BLaER1 treated with 17β-estradiol and CSF1 and Interleukin-3, amounts not matched to agents 10 nM and 100 nM (cell line): ENCODE data around the gene EFCAB14.
"Not testable (repeated sequence)": the region's sequence is repeated elsewhere in the genome, so short reads cannot be mapped to it uniquely, and the experiment has no call there.

Experiments used
- H3K27ac ChIP-seq, 11 experiments: shearing (Covaris generic); formaldehyde crosslinking; 2 replicates each; pipeline ENCODE4 v1.8.1; 2022
- H3K27me3 ChIP-seq, 11 experiments: shearing (Covaris generic); formaldehyde crosslinking; 2 replicates each; pipeline ENCODE4 v1.8.1; 2022
- H3K36me3 ChIP-seq, 11 experiments: shearing (Covaris generic); formaldehyde crosslinking; 2 replicates each; pipeline ENCODE4 v1.8.1; 2022
- H3K4me1 ChIP-seq, 10 experiments: shearing (Covaris generic); formaldehyde crosslinking; 2 replicates each; pipeline ENCODE4 v1.8.1; 2022
- H3K4me2 ChIP-seq, 11 experiments: shearing (Covaris generic); formaldehyde crosslinking; 2 replicates each; pipeline ENCODE4 v1.8.1; 2022
- H3K4me3 ChIP-seq, 10 experiments: shearing (Covaris generic); formaldehyde crosslinking; 2 replicates each; pipeline ENCODE4 v1.8.1; 2022
- H3K9ac ChIP-seq, 11 experiments: shearing (Covaris generic); formaldehyde crosslinking; 2 replicates each; pipeline ENCODE4 v1.8.1; 2022
- H3K9me3 ChIP-seq, 11 experiments: shearing (Covaris generic); formaldehyde crosslinking; replicated peaks in 1 of 11; 2 replicates each; pipeline ENCODE4 v1.8.1; 2022
- H4K20me1 ChIP-seq, 11 experiments: shearing (Covaris generic); formaldehyde crosslinking; 2 replicates each; pipeline ENCODE4 v1.8.1; 2022
- Cebpa-rat ChIP-seq, 11 experiments: shearing (Covaris generic); IDR thresholded peaks; 2 replicates each; pipeline ENCODE4 v1.8.1; 2022

EFCAB14 gene

GRCh38 chr1:46655848-46656247, 63.1 kb downstream of the EFCAB14 start:
- Histone ChIP-seq H3K9ac (no peak overlapping the region), H3K27me3 (no peaks in the 10 kb centered on the region), H3K4me1 (no peaks in the 10 kb centered on the region), H3K36me3 (peaks cover 51 to 92% (median 73%) of the 10 kb centered on the region in 11 experiments), H4K20me1 (no peaks in the 10 kb centered on the region), H3K4me3 (no peak overlapping the region), H3K4me2 (no peak overlapping the region), H3K27ac (no peak overlapping the region), H3K9me3 (peaks cover 0 to 15% (median 9%) of the 10 kb centered on the region in 11 experiments; a peak in 14 of 22 replicates)
- TF ChIP-seq Cebpa-rat (IDR thresholded peaks at IDR 0.05) = peak in 1 of 11 experiments; percentile 38; a peak in 1 of 22 replicates

- not testable (repeated sequence) for H3K27me3 ChIP-seq, H4K20me1 ChIP-seq, H3K4me3 ChIP-seq, H3K4me2 ChIP-seq, H3K4me1 ChIP-seq, H3K27ac ChIP-seq, H3K9ac ChIP-seq
- peaks cover 11 to 26% (median 19%) of the 10 kb centered on the region in 11 experiments for H3K9me3 ChIP-seq
- peaks cover 62 to 92% (median 81%) of the 10 kb centered on the region in 11 experiments for H3K36me3 ChIP-seq
Measured at GRCh38 chr1:46654698-46655097, 64.2 kb downstream of the EFCAB14 start.

- Histone ChIP-seq H3K27me3 (no peaks in the 10 kb centered on the region), H3K9ac (no peak overlapping the region), H4K20me1 (no peaks in the 10 kb centered on the region), H3K4me3 (no peak overlapping the region), H3K9me3 (peaks cover 17 to 33% (median 26%) of the 10 kb centered on the region in 11 experiments), H3K4me1 (no peaks in the 10 kb centered on the region), H3K36me3 (peaks cover 67 to 92% (median 83%) of the 10 kb centered on the region in 11 experiments), H3K27ac (no peak overlapping the region), H3K4me2 (no peak overlapping the region)
- no peak for TF ChIP-seq Cebpa-rat (IDR thresholded peaks at IDR 0.05)
Measured at GRCh38 chr1:46654012-46654411, 64.9 kb downstream of the EFCAB14 start.

- TF ChIP-seq Cebpa-rat (IDR thresholded peaks at IDR 0.05) = no peak
- Histone ChIP-seq H3K27ac (no peak overlapping the region), H3K27me3 (no peaks in the 10 kb centered on the region), H3K9me3 (peaks cover 17 to 38% (median 29%) of the 10 kb centered on the region in 11 experiments), H3K4me1 (no peaks in the 10 kb centered on the region), H3K9ac (no peak overlapping the region), H3K36me3 (peaks cover 70 to 92% (median 84%) of the 10 kb centered on the region in 11 experiments), H3K4me3 (no peak overlapping the region), H3K4me2 (no peak overlapping the region), H4K20me1 (no peaks in the 10 kb centered on the region)
Measured at GRCh38 chr1:46653405-46653958, 65.4 kb downstream of the EFCAB14 start.

- H3K4me1 ChIP-seq = no peaks in the 10 kb centered on the region
- H3K27ac ChIP-seq = no peak overlapping the region
- TF ChIP-seq Cebpa-rat (IDR thresholded peaks at IDR 0.05) = no peak
- H4K20me1 ChIP-seq = no peaks in the 10 kb centered on the region
- H3K9me3 ChIP-seq = peaks cover 26 to 48% (median 37%) of the 10 kb centered on the region in 11 experiments
- H3K4me3 ChIP-seq = no peak overlapping the region
- H3K36me3 ChIP-seq = peaks cover 67 to 92% (median 84%) of the 10 kb centered on the region in 11 experiments
- H3K4me2 ChIP-seq = no peak overlapping the region
- H3K27me3 ChIP-seq = no peaks in the 10 kb centered on the region
- H3K9ac ChIP-seq = no peak overlapping the region
Measured at GRCh38 chr1:46652321-46653100, 66.4 kb downstream of the EFCAB14 start.

- H3K27ac ChIP-seq, H3K4me2 ChIP-seq, H3K4me1 ChIP-seq, H3K27me3 ChIP-seq, H3K9ac ChIP-seq, H3K4me3 ChIP-seq, H4K20me1 ChIP-seq: not testable (repeated sequence)
- H3K9me3 ChIP-seq = peaks cover 27 to 49% (median 37%) of the 10 kb centered on the region in 11 experiments
- peaks cover 57 to 87% (median 78%) of the 10 kb centered on the region in 11 experiments for H3K36me3 ChIP-seq
Measured at GRCh38 chr1:46651152-46651551, 67.8 kb downstream of the EFCAB14 start.

- H3K36me3 ChIP-seq = peaks cover 50 to 85% (median 71%) of the 10 kb centered on the region in 11 experiments
- H3K9ac ChIP-seq = no peak overlapping the region
- no peak overlapping the region for H3K4me3 ChIP-seq
- no peak overlapping the region for H3K4me2 ChIP-seq
- peaks cover 27 to 45% (median 36%) of the 10 kb centered on the region in 11 experiments for H3K9me3 ChIP-seq
- TF ChIP-seq Cebpa-rat (IDR thresholded peaks at IDR 0.05) = no peak
- H4K20me1 ChIP-seq = no peaks in the 10 kb centered on the region
- no peaks in the 10 kb centered on the region for H3K27me3 ChIP-seq
- no peaks in the 10 kb centered on the region for H3K4me1 ChIP-seq
- no peak overlapping the region for H3K27ac ChIP-seq
Measured at GRCh38 chr1:46650491-46650890, 68.4 kb downstream of the EFCAB14 start.

- Histone ChIP-seq H3K4me2 (no peak overlapping the region), H3K4me1 (no peaks in the 10 kb centered on the region), H3K9ac (no peak overlapping the region), H3K36me3 (peaks cover 43 to 85% (median 64%) of the 10 kb centered on the region in 11 experiments), H3K9me3 (peaks cover 23 to 37% (median 29%) of the 10 kb centered on the region in 11 experiments), H4K20me1 (no peaks in the 10 kb centered on the region), H3K27ac (no peak overlapping the region), H3K27me3 (no peaks in the 10 kb centered on the region), H3K4me3 (no peak overlapping the region)
- no peak for TF ChIP-seq Cebpa-rat (IDR thresholded peaks at IDR 0.05)
Measured at GRCh38 chr1:46649764-46650163, 69.2 kb downstream of the EFCAB14 start.

- H3K36me3 ChIP-seq = peaks cover 44 to 78% (median 52%) of the 10 kb centered on the region in 11 experiments
- H3K4me3 ChIP-seq = no peak overlapping the region
- peaks cover 0 to 12% (median 8%) of the 10 kb centered on the region in 10 experiments; a peak in 13 of 20 replicates for H3K4me1 ChIP-seq
- no peak overlapping the region for H3K9ac ChIP-seq
- no peak overlapping the region for H3K27ac ChIP-seq
- TF ChIP-seq Cebpa-rat (IDR thresholded peaks at IDR 0.05) = no peak
- no peak overlapping the region for H3K4me2 ChIP-seq
- peaks cover 22 to 35% (median 29%) of the 10 kb centered on the region in 11 experiments for H3K9me3 ChIP-seq
- no peaks in the 10 kb centered on the region for H3K27me3 ChIP-seq
- no peaks in the 10 kb centered on the region for H4K20me1 ChIP-seq
Measured at GRCh38 chr1:46647611-46648010, 71.3 kb downstream of the EFCAB14 start.
